Activated naive CD4-positive, alpha-beta T cell treated with anti-CD3 and anti-CD28 coated beads, Interleukin-2, amount 10 ng/mL, durations not matched to agents 7 days and 5 days (primary cell): ENCODE data around the gene PCDHB12.
A peak's percentile ranks its signal among the peaks of the same experiment; 100 is the strongest.
"Not testable (repeated sequence)": the region's sequence is repeated elsewhere in the genome, so short reads cannot be mapped to it uniquely, and the experiment has no call there.

Source experiments
- CTCF ChIA-PET: fragments of 350-600 bp; sonication (Branson Sonifier 250); formaldehyde crosslinking; loops from one replicate; lab custom pipeline; 2021; ENCODE audit warnings: antibody characterized with exemption; lab: Charles Lee
- DNase-seq: peaks from one replicate; pipeline ENCODE4 v3.0.0-alpha.2; 2020
- H3K27ac Mint-ChIP-seq: one replicate; pipeline ENCODE4 v1.8.0; 2021; ENCODE audit warnings: mild to moderate bottlenecking, moderate library complexity, mixed read lengths
- H3K27me3 Mint-ChIP-seq: one replicate; pipeline ENCODE4 v1.8.0; 2021; ENCODE audit warnings: mild to moderate bottlenecking, mixed read lengths
- H3K36me3 Mint-ChIP-seq: one replicate; pipeline ENCODE4 v1.8.0; 2021; ENCODE audit warnings: mixed read lengths
- H3K4me1 Mint-ChIP-seq: one replicate; pipeline ENCODE4 v1.8.0; 2021; ENCODE audit warnings: mixed read lengths
- H3K4me3 Mint-ChIP-seq: one replicate; pipeline ENCODE4 v1.8.0; 2021; ENCODE audit warnings: mild to moderate bottlenecking, moderate library complexity, mixed read lengths
- H3K9me3 Mint-ChIP-seq: one replicate; pipeline ENCODE4 v1.8.0; 2021; ENCODE audit warnings: mixed read lengths

Gene PCDHB12

DNA sequence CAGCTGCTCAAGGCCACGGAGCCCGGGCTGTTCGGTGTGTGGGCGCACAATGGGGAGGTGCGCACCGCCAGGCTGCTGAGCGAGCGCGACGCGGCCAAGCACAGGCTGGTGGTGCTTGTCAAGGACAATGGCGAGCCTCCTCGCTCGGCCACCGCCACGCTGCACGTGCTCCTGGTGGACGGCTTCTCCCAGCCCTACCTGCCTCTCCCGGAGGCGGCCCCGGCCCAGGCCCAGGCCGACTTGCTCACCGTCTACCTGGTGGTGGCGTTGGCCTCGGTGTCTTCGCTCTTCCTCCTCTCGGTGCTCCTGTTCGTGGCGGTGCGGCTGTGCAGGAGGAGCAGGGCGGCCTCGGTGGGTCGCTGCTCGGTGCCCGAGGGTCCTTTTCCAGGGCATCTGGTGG is 19.4 kb upstream of the PCDHB12 start:
- H3K36me3 Mint-ChIP-seq, H3K4me1 Mint-ChIP-seq, CTCF ChIA-PET, DNase-seq, H3K4me3 Mint-ChIP-seq, H3K27ac Mint-ChIP-seq: not testable (repeated sequence)
- peaks cover 15% of the 10 kb centered on the region for H3K27me3 Mint-ChIP-seq
- peaks cover 26% of the 10 kb centered on the region for H3K9me3 Mint-ChIP-seq

DNA sequence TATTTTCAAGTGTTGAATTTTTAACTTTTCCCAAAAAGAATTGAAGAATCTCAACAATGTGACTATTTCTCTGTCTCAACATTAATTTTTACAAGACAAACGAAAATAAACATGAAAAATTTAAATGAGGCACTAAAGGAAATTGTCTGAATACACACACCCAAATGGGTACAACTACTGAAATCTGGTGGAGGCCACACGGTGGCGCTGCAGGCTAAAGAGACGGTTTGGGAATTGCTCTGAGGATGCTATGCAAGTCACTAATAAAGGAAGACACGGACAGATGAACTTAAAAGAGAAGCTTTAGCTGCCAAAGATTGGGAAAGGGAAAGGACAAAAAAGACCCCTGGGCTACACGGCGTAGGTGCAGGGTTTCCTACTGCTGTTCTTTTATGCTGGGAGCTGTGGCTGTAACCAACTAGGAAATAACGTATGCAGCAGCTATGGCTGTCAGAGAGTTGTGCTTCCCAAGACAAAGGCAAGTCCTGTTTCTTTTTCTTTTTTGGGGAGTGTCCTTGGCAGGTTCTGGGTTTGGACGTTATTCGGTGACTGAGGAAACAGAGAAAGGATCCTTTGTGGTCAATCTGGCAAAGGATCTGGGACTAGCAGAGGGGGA is 16.3 kb upstream of the PCDHB12 start, which contains the start of gene PCDHB10:
Gene PCDHB10 (plus strand): TSS at position 244 of the 616 bp plus-strand sequence. CDS start 200 bp downstream, at position 444.
- Mint-ChIP-seq H3K27ac (no peak within 1 kb of the TSS), H3K9me3 (peaks cover 25% of the 10 kb centered on the region), H3K36me3 (no peaks in the 10 kb centered on the region), H3K4me1 (no peaks in the 10 kb centered on the region), H3K27me3 (peaks cover 7% of the 10 kb centered on the region), H3K4me3 (no peak within 1 kb of the TSS)
- CTCF ChIA-PET = interaction anchor here (0.6 to 1.5 kb wide), 5 partner anchors 8 to 331 kb away, joined by 3 to 5 read pairs (median 4); partner anchors contain the start of gene PCDHB8
- DNase-seq = peak; percentile 48

DNA sequence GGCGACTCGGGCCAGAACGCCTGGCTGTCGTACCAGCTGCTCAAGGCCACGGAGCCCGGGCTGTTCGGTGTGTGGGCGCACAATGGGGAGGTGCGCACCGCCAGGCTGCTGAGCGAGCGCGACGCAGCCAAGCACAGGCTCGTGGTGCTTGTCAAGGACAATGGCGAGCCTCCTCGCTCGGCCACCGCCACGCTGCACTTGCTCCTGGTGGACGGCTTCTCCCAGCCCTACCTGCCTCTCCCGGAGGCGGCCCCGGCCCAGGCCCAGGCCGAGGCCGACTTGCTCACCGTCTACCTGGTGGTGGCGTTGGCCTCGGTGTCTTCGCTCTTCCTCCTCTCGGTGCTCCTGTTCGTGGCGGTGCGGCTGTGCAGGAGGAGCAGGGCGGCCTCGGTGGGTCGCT is 14.2 kb upstream of the PCDHB12 start:
- DNase-seq, H3K27me3 Mint-ChIP-seq, H3K4me1 Mint-ChIP-seq, H3K4me3 Mint-ChIP-seq, H3K27ac Mint-ChIP-seq, CTCF ChIA-PET, H3K36me3 Mint-ChIP-seq: not testable (repeated sequence)
- H3K9me3 Mint-ChIP-seq = peaks cover 25% of the 10 kb centered on the region

DNA sequence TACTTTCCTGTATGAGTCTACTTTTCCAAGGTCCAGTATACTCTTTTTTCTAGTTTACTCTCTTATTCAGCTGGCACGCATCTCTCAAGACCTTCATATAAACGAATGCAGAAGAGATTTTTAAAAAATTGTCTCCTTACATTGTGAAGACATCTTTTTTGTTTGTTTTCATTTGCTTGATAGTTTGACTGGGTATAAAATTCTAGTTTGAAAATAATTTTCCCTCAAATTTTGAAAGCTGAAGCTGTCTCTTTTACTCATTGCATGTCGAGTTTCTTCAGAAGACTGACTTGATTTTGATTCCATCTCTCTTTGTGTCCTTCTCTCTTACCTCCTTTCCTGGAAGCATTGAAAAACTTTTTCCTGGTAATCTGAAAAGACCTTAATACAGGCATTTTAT is 12.2 kb upstream of the PCDHB12 start:
- Mint-ChIP-seq H3K27me3 (peaks cover 6% of the 10 kb centered on the region), H3K36me3 (no peaks in the 10 kb centered on the region)
- DNase-seq = no peak

DNA sequence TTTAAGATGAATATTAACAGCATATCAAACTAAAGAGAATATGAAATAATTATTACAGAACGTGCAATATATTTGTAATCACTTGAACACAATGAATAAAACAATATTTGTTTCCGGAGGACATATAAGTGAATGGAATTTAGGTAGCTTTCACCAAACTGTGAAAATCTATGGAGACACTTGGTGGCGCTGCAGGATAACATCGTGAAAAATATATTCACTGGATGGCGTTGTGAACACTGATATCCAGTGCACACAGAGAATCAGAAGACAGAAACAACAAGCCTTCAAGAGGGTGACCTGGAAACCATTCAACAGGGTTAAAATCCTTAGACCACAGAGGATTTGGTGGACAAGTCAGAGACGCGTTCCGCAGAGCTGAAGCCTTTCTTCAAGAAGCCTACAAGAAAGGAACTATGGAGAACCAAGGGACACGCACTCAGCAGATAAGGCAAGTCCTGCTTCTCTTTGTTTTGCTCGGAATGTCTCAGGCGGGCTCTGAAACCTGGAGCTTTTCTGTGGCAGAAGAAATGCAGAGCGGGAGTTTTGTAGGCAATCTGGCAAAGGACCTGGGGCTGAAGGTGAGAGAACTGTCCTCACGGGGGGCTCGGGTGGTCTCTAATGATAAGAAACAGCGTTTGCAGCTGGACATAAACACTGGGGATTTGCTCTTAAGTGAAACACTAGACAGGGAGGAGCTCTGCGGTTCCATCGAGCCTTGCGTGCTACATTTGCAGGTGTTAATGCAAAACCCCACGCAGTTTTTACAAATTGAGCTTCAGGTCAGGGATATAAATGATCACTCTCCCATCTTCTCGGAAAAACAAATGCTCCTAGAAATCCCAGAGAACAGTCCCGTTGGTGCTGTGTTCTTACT is 8.9 kb upstream of the PCDHB12 start, which contains the start of gene PCDHB11:
Gene PCDHB11 (plus strand): TSS at position 269 of the 877 bp plus-strand sequence. CDS start 148 bp downstream, at position 417.
- H3K4me3 Mint-ChIP-seq = no peak within 1 kb of the TSS
- peaks cover 3% of the 10 kb centered on the region for H3K36me3 Mint-ChIP-seq
- CTCF ChIA-PET = interaction anchor here (0.5 to 1.2 kb wide), 3 partner anchors 8 to 278 kb away, joined by 3 read pairs; partner anchors contain the start of gene PCDHB12
- H3K27me3 Mint-ChIP-seq = peaks cover 4% of the 10 kb centered on the region
- H3K9me3 Mint-ChIP-seq = peaks cover 26% of the 10 kb centered on the region
- no peaks in the 10 kb centered on the region for H3K4me1 Mint-ChIP-seq
- no peak for DNase-seq
- H3K27ac Mint-ChIP-seq = no peak within 1 kb of the TSS

More for the DNA sequence above, 12.2 kb upstream of the PCDHB12 start:
- Mint-ChIP-seq H3K4me1 (no peaks in the 10 kb centered on the region), H3K9me3 (peaks cover 33% of the 10 kb centered on the region), H3K27ac (no peak overlapping the region), H3K4me3 (no peak overlapping the region)
- CTCF ChIA-PET = interaction anchor here (1.2 kb wide), 1 partner anchor 234 kb away, joined by 3 read pairs; the partner anchor contains the start of gene PCDHGA12

DNA sequence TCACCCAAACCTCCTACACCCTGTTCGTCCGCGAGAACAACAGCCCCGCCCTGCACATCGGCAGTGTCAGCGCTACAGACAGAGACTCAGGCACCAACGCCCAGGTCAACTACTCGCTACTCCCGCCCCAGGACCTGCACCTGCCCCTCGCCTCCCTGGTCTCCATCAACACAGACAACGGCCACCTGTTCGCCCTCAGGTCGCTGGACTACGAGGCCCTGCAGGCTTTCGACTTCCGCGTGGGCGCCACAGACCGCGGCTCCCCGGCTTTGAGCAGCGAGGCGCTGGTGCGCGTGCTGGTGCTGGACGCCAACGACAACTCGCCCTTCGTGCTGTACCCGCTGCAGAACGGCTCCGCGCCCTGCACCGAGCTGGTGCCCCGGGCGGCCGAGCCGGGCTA is 7.4 kb upstream of the PCDHB12 start:
- DNase-seq, H3K4me1 Mint-ChIP-seq, H3K27me3 Mint-ChIP-seq, H3K4me3 Mint-ChIP-seq, H3K27ac Mint-ChIP-seq, H3K36me3 Mint-ChIP-seq, CTCF ChIA-PET: not testable (repeated sequence)
- H3K9me3 Mint-ChIP-seq = peaks cover 23% of the 10 kb centered on the region

DNA sequence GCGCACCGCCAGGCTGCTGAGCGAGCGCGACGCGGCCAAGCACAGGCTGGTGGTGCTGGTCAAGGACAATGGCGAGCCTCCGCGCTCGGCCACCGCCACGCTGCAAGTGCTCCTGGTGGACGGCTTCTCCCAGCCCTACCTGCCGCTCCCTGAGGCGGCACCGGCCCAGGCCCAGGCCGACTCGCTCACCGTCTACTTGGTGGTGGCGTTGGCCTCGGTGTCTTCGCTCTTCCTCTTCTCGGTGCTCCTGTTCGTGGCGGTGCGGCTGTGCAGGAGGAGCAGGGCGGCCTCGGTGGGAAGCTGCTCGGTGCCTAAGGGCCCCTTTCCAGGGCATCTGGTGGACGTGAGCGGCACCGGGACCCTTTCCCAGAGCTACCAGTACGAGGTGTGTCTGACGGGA is 6.9 kb upstream of the PCDHB12 start:
- H3K27me3 Mint-ChIP-seq = not testable (repeated sequence)

DNA sequence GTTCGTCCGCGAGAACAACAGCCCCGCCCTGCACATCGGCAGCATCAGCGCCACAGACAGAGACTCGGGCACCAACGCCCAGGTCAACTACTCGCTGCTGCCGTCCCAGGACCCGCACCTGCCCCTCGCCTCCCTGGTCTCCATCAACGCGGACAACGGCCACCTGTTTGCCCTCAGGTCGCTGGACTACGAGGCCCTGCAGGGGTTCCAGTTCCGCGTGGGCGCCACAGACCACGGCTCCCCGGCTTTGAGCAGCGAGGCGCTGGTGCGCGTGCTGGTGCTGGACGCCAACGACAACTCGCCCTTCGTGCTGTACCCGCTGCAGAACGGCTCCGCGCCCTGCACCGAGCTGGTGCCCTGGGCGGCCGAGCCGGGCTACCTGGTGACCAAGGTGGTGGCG is 1.8 kb downstream of the PCDHB12 start:
- H3K4me3 Mint-ChIP-seq, H3K36me3 Mint-ChIP-seq, CTCF ChIA-PET, DNase-seq, H3K4me1 Mint-ChIP-seq, H3K27ac Mint-ChIP-seq: not testable (repeated sequence)
- H3K9me3 Mint-ChIP-seq = peaks cover 16% of the 10 kb centered on the region
- peaks cover 17% of the 10 kb centered on the region for H3K27me3 Mint-ChIP-seq

More for the DNA sequence above, 6.9 kb upstream of the PCDHB12 start:
- H3K4me1 Mint-ChIP-seq, CTCF ChIA-PET, H3K4me3 Mint-ChIP-seq, H3K36me3 Mint-ChIP-seq, DNase-seq, H3K27ac Mint-ChIP-seq: not testable (repeated sequence)
- peaks cover 18% of the 10 kb centered on the region for H3K9me3 Mint-ChIP-seq

DNA sequence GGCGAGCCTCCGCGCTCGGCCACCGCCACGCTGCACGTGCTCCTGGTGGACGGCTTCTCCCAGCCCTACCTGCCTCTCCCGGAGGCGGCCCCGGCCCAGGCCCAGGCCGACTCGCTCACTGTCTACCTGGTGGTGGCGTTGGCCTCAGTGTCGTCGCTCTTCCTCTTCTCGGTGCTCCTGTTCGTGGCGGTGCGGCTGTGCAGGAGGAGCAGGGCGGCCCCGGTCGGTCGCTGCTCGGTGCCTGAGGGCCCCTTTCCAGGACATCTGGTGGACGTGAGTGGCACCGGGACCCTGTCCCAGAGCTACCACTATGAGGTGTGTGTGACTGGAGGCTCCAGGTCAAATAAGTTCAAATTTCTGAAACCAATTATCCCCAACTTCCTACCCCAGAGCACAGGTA is 2.3 kb downstream of the PCDHB12 start:
- Mint-ChIP-seq H3K9me3 (peaks cover 18% of the 10 kb centered on the region), H3K27me3 (peaks cover 20% of the 10 kb centered on the region)
- DNase-seq, H3K36me3 Mint-ChIP-seq, H3K4me1 Mint-ChIP-seq, H3K27ac Mint-ChIP-seq, CTCF ChIA-PET, H3K4me3 Mint-ChIP-seq: not testable (repeated sequence)

DNA sequence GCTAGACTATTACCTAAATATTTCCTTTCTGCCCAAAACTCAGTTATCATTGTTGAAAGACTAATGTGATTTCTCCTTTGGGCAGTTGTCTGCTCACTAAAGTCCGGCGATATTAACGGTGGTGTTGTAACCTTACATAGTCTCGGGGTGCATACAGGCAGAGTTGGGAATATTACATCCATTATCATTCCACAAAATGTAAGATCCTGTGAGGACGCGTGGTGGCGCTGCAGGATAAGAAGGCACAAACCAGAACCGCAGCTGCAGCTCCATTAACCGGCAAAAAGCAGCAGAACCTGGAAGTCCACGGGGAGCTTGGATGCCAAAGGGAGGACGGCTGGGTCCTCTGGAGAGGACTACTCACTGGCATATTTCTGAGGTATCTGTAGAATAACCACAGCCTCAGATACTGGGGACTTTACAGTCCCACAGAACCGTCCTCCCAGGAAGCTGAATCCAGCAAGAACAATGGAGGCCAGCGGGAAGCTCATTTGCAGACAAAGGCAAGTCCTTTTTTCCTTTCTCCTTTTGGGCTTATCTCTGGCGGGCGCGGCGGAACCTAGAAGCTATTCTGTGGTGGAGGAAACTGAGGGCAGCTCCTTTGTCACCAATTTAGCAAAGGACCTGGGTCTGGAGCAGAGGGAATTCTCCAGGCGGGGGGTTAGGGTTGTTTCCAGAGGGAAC is 5.3 kb downstream of the PCDHB12 start, which contains the start of gene PCDHB13:
Gene PCDHB13 (plus strand): TSS at position 264 of the 684 bp plus-strand sequence. CDS start 205 bp downstream, at position 469.
- Mint-ChIP-seq H3K27me3 (peaks cover 16% of the 10 kb centered on the region), H3K9me3 (peaks cover 18% of the 10 kb centered on the region)
- H3K27ac Mint-ChIP-seq, DNase-seq, H3K4me1 Mint-ChIP-seq, H3K36me3 Mint-ChIP-seq, CTCF ChIA-PET, H3K4me3 Mint-ChIP-seq: not testable (repeated sequence)

DNA sequence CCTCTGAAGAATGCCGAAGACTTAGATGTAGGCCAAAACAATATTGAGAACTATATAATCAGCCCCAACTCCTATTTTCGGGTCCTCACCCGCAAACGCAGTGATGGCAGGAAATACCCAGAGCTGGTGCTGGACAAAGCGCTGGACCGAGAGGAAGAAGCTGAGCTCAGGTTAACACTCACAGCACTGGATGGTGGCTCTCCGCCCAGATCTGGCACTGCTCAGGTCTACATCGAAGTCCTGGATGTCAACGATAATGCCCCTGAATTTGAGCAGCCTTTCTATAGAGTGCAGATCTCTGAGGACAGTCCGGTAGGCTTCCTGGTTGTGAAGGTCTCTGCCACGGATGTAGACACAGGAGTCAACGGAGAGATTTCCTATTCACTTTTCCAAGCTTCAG is 6.1 kb downstream of the PCDHB12 start:
- H3K36me3 Mint-ChIP-seq, H3K4me1 Mint-ChIP-seq, DNase-seq, H3K4me3 Mint-ChIP-seq, H3K27ac Mint-ChIP-seq, CTCF ChIA-PET: not testable (repeated sequence)
- Mint-ChIP-seq H3K9me3 (peaks cover 21% of the 10 kb centered on the region), H3K27me3 (peaks cover 15% of the 10 kb centered on the region)

DNA sequence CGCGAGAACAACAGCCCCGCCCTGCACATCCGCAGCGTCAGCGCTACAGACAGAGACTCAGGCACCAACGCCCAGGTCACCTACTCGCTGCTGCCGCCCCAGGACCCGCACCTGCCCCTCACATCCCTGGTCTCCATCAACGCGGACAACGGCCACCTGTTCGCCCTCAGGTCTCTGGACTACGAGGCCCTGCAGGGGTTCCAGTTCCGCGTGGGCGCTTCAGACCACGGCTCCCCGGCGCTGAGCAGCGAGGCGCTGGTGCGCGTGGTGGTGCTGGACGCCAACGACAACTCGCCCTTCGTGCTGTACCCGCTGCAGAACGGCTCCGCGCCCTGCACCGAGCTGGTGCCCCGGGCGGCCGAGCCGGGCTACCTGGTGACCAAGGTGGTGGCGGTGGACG is 7.0 kb downstream of the PCDHB12 start:
- Mint-ChIP-seq H3K27ac (peak overlapping the region; percentile 33), H3K9me3 (peaks cover 19% of the 10 kb centered on the region), H3K27me3 (peaks cover 11% of the 10 kb centered on the region)
- H3K36me3 Mint-ChIP-seq, H3K4me3 Mint-ChIP-seq, DNase-seq, CTCF ChIA-PET, H3K4me1 Mint-ChIP-seq: not testable (repeated sequence)

DNA sequence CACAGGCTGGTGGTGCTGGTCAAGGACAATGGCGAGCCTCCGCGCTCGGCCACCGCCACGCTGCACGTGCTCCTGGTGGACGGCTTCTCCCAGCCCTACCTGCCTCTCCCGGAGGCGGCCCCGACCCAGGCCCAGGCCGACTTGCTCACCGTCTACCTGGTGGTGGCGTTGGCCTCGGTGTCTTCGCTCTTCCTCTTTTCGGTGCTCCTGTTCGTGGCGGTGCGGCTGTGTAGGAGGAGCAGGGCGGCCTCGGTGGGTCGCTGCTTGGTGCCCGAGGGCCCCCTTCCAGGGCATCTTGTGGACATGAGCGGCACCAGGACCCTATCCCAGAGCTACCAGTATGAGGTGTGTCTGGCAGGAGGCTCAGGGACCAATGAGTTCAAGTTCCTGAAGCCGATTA is 7.5 kb downstream of the PCDHB12 start:
- H3K9me3 Mint-ChIP-seq = peaks cover 17% of the 10 kb centered on the region
- H3K36me3 Mint-ChIP-seq, H3K27ac Mint-ChIP-seq, H3K4me1 Mint-ChIP-seq, DNase-seq, CTCF ChIA-PET, H3K4me3 Mint-ChIP-seq: not testable (repeated sequence)
- peaks cover 11% of the 10 kb centered on the region for H3K27me3 Mint-ChIP-seq
